ENCODE results near the gene VMP1. TPM values are rescaled to one million over a fixed set of nuclear protein-coding genes. Genes with fewer than 3 reads are reported as not detected.

Gene VMP1
- total RNA-seq, 1 donor from 2014 or later = 314 TPM

GRCh38 chr17:59737324-59737723 lies 29.9 kb downstream of the VMP1 start:
- Mint-ChIP-seq H3K4me3 (ENCODE audit: unreplicated experiment) (no peak overlapping the region), H3K36me3 (ENCODE audit: low read depth, unreplicated experiment) (peaks cover 8% of the 10 kb centered on the region), H3K27me3 (ENCODE audit: low read depth, unreplicated experiment) (no peaks in the 10 kb centered on the region), H3K4me1 (ENCODE audit: low read depth, unreplicated experiment) (no peaks in the 10 kb centered on the region), H3K27ac (ENCODE audit: unreplicated experiment) (no peak overlapping the region), H3K9me3 (ENCODE audit: unreplicated experiment) (no peaks in the 10 kb centered on the region)
- Histone ChIP-seq H3K4me3 (ENCODE audit: insufficient read depth, low read depth, low read length) (no peak overlapping the region), H3K9ac (ENCODE audit: low read length) (no peak overlapping the region), H3K4me2 (ENCODE audit: low read length) (no peak overlapping the region), H2AFZ (ENCODE audit: low read depth, low read length) (no peak overlapping the region), H3K27me3 (ENCODE audit: insufficient read depth, low read length) (no peaks in the 10 kb centered on the region), H3K9me3 (ENCODE audit: insufficient read depth, low read depth, low read length) (no peaks in the 10 kb centered on the region), H3K4me1 (ENCODE audit: insufficient read depth, low read length) (no peaks in the 10 kb centered on the region), H3K27ac (ENCODE audit: low read depth, low read length) (no peak overlapping the region), H3K79me2 (ENCODE audit: insufficient read depth, low read length) (peaks cover 7% of the 10 kb centered on the region), H3K36me3 (ENCODE audit: insufficient read depth, low read length) (peaks cover 18% of the 10 kb centered on the region), H4K20me1 (ENCODE audit: insufficient read depth, low read length) (no peaks in the 10 kb centered on the region)
- TF ChIP-seq CTCF (IDR thresholded peaks at IDR 0.05; ENCODE audit: insufficient read depth, low read depth, low read length) (no peak), EZH2 (IDR thresholded peaks at IDR 0.05; ENCODE audit: insufficient read depth, low read length) (no peak)
- FAIRE-seq (no peak), DNase-seq (ENCODE audit: low read depth) (no peak)

GRCh38 chr17:59743842-59744241 lies 36.4 kb downstream of the VMP1 start:
- Histone ChIP-seq H3K9ac (ENCODE audit: low read length) (no peak overlapping the region), H3K4me3 (ENCODE audit: insufficient read depth, low read depth, low read length) (no peak overlapping the region), H3K79me2 (ENCODE audit: insufficient read depth, low read length) (peaks cover 2% of the 10 kb centered on the region), H3K4me1 (ENCODE audit: insufficient read depth, low read length) (no peaks in the 10 kb centered on the region), H3K9me3 (ENCODE audit: insufficient read depth, low read depth, low read length) (no peaks in the 10 kb centered on the region), H3K27ac (ENCODE audit: low read depth, low read length) (no peak overlapping the region), H4K20me1 (ENCODE audit: insufficient read depth, low read length) (no peaks in the 10 kb centered on the region), H3K4me2 (ENCODE audit: low read length) (no peak overlapping the region), H3K27me3 (ENCODE audit: insufficient read depth, low read length) (no peaks in the 10 kb centered on the region), H2AFZ (ENCODE audit: low read depth, low read length) (no peak overlapping the region), H3K36me3 (ENCODE audit: insufficient read depth, low read length) (peaks cover 5% of the 10 kb centered on the region)
- TF ChIP-seq CTCF (IDR thresholded peaks at IDR 0.05; ENCODE audit: insufficient read depth, low read depth, low read length) (no peak), EZH2 (IDR thresholded peaks at IDR 0.05; ENCODE audit: insufficient read depth, low read length) (no peak)
- DNase-seq (ENCODE audit: low read depth) = no peak
- no peak for FAIRE-seq
- Mint-ChIP-seq H3K4me1 (ENCODE audit: low read depth, unreplicated experiment) (peaks cover 3% of the 10 kb centered on the region), H3K27ac (ENCODE audit: unreplicated experiment) (no peak overlapping the region), H3K9me3 (ENCODE audit: unreplicated experiment) (peaks cover 7% of the 10 kb centered on the region), H3K36me3 (ENCODE audit: low read depth, unreplicated experiment) (peaks cover 20% of the 10 kb centered on the region), H3K4me3 (ENCODE audit: unreplicated experiment) (no peak overlapping the region), H3K27me3 (ENCODE audit: low read depth, unreplicated experiment) (no peaks in the 10 kb centered on the region)

GRCh38 chr17:59745040-59745439 lies 37.6 kb downstream of the VMP1 start:
- peaks cover 2% of the 10 kb centered on the region for H3K79me2 ChIP-seq (ENCODE audit: insufficient read depth, low read length)

More at GRCh38 chr17:59745040-59745439, 37.6 kb downstream of the VMP1 start:
- no peak overlapping the region for H3K27ac Mint-ChIP-seq (ENCODE audit: unreplicated experiment)
- Histone ChIP-seq H3K36me3 (ENCODE audit: insufficient read depth, low read length) (peaks cover 5% of the 10 kb centered on the region), H3K4me2 (ENCODE audit: low read length) (no peak overlapping the region), H3K9ac (ENCODE audit: low read length) (no peak overlapping the region), H2AFZ (ENCODE audit: low read depth, low read length) (no peak overlapping the region), H3K27ac (ENCODE audit: low read depth, low read length) (no peak overlapping the region), H4K20me1 (ENCODE audit: insufficient read depth, low read length) (no peaks in the 10 kb centered on the region), H3K27me3 (ENCODE audit: insufficient read depth, low read length) (no peaks in the 10 kb centered on the region), H3K9me3 (ENCODE audit: insufficient read depth, low read depth, low read length) (no peaks in the 10 kb centered on the region), H3K4me1 (ENCODE audit: insufficient read depth, low read length) (no peaks in the 10 kb centered on the region), H3K4me3 (ENCODE audit: insufficient read depth, low read depth, low read length) (no peak overlapping the region)
- DNase-seq (ENCODE audit: low read depth) (no peak), FAIRE-seq (no peak)
- H3K36me3 Mint-ChIP-seq (ENCODE audit: low read depth, unreplicated experiment) = peaks cover 20% of the 10 kb centered on the region
- H3K4me1 Mint-ChIP-seq (ENCODE audit: low read depth, unreplicated experiment) = peaks cover 3% of the 10 kb centered on the region
- H3K9me3 Mint-ChIP-seq (ENCODE audit: unreplicated experiment) = peaks cover 7% of the 10 kb centered on the region
- no peak overlapping the region for H3K4me3 Mint-ChIP-seq (ENCODE audit: unreplicated experiment)
- no peak for TF ChIP-seq EZH2 (IDR thresholded peaks at IDR 0.05; ENCODE audit: insufficient read depth, low read length)
- TF ChIP-seq CTCF (IDR thresholded peaks at IDR 0.05; ENCODE audit: insufficient read depth, low read depth, low read length) = no peak
- no peaks in the 10 kb centered on the region for H3K27me3 Mint-ChIP-seq (ENCODE audit: low read depth, unreplicated experiment)
